Sciatic nerve (tissue), 2 donors: Measurements from ENCODE around the gene ACOT2. TPM values are rescaled to one million over a fixed set of nuclear protein-coding genes. Genes with fewer than 3 reads are reported as not detected.
A peak's percentile ranks its signal among the peaks of the same experiment; 100 is the strongest.
"Not testable (repeated sequence)": the region's sequence is repeated elsewhere in the genome, so short reads cannot be mapped to it uniquely, and the experiment has no call there.

Experiments
- ATAC-seq: fragments of 200-7000 bp; cut with Tn5 transposase; one replicate; pipeline ENCODE4 v1.9.1; 2020; ENCODE audit warnings: mild to moderate bottlenecking, moderate library complexity
- DNase-seq: peaks from one replicate; pipeline ENCODE4 v3.0.0-alpha.2; 2020; ENCODE audit warnings: low spot score
- intact Hi-C: fragments of 100-400 bp; cut with DNase I; formaldehyde crosslinking; loops from one replicate; pipeline ENCODE4 v1.14.2; 2022
- total RNA-seq: library from RNA; stranded (reverse); fragmentation: NEBNext Ultra II Directional; extraction: Animal tissue kit (Norgen Biotek cat#: 25700); gene quantifications from one replicate; pipeline ENCODE4 v1.2.1, GENCODE V29; 2021
- donor health status: DM: no; HTN: no; CAD: no.
- donor health status: DM: no; HTN: no; CAD: no.

The ACOT2 gene
- total RNA-seq, 1 donor from 2014 or later = 23.5 TPM

DNA sequence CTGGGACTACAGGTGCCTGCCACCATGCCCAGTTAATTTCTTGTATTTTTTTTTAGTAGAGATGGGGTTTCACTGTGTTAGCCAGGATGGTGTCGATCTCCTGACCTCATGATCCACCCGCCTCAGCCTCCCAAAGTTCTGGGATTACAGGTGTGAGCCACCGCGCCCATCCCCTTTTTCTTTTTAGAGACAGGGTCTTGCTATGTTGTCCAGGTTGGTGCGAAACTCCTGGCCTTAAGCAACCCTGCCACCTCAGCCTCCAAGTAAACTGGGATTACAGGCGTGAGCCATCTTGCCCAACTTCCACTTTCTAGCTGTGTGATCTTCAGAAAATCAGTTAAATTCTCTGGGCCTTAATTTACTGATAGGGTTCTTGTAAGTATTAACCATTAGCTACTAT lies 2.1 kb upstream of the ACOT2 start:
- DNase-seq, ATAC-seq, intact Hi-C loops: not testable (repeated sequence)

DNA sequence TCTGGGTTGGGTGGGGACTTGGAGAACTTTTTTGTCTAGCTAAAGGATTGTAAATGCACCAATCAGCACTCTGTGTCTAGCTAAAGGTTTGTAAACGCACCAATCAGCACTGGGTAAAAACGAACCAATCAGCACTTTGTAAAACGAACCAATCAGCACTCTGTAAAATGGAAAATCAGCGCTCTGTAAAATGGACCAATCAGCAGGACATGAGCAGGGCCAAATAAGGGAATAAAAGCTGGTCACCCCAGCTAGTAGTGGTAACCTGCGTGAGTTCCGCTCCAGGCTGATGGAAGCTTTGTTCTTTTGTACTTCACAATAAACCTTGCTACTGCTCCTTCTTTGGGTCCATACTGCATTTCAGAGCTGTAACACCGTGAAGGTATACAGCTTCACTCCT lies 1.7 kb upstream of the ACOT2 start:
- DNase-seq (no peak), ATAC-seq (no peak)
- intact Hi-C loops = no loop called here

DNA sequence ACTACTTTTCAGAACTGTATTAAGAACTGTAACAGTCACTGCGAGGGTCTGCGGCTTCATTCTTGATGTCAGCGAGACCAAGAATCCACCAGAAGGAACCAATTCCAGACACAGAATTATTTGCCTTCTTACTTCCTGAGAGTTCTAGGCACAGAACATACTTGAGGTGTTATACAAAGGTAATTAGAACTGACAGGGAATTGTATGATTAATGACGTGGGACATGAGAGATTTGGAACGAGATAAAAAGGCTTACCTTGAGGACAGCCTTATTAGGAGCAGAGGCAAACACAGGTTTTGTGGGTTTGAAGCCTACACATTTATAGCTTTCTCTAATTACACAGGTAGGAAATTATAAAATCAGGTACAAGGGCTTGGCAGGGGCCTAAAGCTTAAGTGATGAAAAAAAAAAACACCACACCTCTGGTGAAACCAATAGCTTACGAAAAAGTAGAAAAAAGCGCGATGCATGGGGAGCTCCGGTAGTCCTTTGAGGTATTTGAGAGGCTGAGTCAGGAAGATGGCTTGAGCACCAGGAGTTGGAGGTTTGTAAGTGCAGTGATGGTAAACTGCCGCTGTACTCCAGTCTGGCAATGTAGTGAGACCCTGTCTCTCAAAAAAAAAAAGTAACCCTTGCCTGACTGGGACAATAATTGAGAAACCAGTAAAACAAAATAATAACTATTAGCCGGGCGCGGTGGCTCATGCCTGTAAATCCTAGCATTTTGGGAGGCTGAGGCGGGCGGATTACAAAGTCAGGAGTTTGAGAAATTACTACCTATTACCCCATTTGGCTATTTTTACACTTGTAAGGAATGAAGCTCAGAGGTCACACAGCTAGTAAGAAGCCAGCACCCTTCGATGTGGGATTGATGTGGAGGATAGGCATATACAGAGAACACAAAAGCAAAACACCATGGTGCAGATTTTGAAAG lies 795 bp upstream of the ACOT2 start:
- ATAC-seq (peak; percentile 19), DNase-seq (no peak)
- intact Hi-C loops = no loop called here

DNA sequence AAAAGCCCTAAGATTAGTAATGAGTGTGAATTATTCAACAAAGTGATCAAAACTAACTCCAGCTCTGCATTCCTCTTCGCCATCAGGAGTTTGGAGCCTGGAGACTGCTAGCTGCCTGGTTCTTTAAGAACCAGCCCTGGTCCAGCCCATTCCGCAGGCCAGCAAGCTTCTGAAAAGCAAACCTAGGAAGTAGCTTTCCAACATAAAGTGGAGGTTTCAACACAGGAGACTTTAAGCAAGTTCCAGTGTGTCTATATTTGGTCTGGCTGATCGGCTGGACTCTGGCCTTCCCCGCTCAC lies 178 bp upstream of the ACOT2 start:
- ATAC-seq, DNase-seq, intact Hi-C loops: not testable (repeated sequence)

DNA sequence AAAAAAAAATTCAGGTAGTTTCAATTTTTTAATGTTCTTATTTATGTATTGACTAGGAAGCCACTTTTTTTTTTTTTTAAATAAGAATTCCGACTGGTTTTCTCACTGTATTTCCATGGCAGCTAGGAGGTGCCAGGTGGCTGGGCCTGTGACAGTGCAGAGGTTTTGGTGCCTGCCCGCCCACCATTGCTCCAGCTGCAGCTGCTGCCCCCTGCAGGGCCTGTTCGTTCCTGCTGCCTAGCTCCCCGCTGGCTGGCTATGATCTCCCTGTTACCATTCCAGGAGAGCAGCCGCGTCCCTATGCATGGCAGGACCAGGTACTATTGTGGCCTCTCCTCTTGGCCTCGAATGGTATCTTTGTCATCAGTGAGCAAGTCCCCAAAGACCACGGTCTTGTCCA lies 1.9 kb downstream of the ACOT2 start:
- ATAC-seq (peak; percentile 77), DNase-seq (peak; percentile 71)
- intact Hi-C loops = not testable (repeated sequence)

DNA sequence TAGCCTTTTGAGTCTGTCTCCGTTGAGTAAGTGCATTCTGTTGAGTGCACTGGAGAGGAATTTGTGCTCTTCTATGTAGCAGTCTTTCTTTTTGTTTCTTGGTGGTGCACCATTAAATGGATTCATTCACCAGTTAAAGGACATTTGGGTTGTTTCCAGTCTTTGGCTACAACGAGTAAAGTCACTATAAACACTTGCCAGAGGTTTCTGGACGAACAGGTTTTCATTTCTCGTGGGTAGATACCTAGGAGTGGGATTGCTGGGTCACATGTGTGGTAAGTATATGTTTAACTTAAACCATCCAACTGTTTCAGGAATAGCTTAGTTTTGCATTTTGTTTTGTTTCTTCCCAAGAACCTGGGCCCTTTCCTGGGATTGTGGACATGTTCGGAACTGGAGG lies 4.0 kb downstream of the ACOT2 start:
- intact Hi-C loops, DNase-seq, ATAC-seq: not testable (repeated sequence)

DNA sequence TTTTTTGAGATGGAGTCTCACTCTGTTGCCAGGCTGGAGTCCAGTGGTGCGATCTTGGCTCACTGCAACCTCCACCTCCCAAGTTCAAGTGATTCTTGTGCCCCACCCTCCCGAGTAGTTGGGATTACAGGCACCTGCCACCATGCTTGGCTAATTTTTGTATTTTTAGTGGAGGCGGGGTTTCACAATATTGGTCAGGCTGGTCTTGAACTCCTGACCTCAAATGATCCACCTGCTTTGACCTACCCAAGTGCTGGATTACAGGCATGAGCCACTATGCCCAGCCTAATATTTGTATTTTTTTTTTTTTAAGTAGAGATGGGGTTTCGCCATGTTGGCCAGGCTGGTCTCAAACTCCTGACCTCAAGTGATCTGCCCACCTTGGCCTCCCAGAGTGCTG lies 4.7 kb downstream of the ACOT2 start:
- intact Hi-C loops, ATAC-seq, DNase-seq: not testable (repeated sequence)

DNA sequence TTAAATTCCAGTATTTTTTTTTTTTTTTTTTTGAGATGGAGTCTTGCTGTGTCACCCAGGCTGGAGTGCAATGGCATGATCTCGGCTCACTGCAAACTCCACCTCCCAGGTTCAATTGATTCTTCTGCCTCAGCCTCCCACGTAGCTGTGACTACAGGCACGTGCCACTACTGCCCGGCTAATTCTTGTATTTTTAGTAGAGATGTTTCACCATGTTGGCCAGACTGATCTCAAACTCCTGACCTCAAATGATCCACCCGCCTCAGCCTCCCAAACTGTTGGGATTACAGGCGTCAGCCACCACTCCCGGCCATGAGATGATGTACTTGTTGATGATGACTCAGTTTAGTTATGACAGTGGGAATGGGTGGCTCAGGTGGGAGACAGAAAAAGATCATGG lies 5.2 kb downstream of the ACOT2 start:
- DNase-seq, ATAC-seq, intact Hi-C loops: not testable (repeated sequence)

DNA sequence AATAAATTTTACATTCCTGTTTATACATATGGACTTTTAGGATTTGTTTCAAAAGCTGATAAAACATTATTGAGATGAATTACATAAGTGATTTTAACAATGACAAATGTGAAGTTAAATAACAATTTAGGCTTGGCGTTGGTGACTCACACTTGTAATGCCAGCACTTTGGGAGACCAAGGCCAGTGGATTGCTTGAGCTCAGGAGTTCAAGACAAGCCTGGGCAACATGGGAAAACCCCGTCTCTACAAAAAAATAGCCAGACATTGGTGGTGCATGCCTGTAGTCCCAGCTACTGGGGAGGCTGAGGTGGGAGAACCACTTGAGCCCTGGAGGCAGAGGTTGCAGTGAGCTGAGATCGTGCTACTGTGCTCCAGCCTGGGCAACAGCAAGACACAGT lies 7.4 kb downstream of the ACOT2 start:
- ATAC-seq (no peak), DNase-seq (no peak)
- intact Hi-C loops = no loop called here

DNA sequence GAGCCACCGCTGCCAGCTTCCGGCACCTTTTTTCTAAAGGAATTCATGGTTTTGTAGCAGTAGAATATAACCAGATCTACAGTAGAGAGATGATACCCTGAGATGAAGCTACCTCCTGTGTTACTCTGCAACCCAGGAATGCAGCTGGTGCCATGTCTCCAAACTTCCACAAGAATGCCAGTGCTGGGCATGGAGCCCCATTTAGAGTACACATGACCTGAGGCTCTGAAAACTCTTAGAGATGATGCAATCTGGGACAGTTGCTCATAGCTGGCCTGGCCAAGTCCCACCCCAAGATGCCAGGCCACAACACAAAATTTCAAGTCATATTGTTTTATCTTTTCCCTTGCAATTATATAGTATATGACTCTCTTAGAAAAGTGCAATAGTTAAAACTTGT lies 8.2 kb downstream of the ACOT2 start:
- ATAC-seq = peak; percentile 61
- intact Hi-C loops, DNase-seq: not testable (repeated sequence)

DNA sequence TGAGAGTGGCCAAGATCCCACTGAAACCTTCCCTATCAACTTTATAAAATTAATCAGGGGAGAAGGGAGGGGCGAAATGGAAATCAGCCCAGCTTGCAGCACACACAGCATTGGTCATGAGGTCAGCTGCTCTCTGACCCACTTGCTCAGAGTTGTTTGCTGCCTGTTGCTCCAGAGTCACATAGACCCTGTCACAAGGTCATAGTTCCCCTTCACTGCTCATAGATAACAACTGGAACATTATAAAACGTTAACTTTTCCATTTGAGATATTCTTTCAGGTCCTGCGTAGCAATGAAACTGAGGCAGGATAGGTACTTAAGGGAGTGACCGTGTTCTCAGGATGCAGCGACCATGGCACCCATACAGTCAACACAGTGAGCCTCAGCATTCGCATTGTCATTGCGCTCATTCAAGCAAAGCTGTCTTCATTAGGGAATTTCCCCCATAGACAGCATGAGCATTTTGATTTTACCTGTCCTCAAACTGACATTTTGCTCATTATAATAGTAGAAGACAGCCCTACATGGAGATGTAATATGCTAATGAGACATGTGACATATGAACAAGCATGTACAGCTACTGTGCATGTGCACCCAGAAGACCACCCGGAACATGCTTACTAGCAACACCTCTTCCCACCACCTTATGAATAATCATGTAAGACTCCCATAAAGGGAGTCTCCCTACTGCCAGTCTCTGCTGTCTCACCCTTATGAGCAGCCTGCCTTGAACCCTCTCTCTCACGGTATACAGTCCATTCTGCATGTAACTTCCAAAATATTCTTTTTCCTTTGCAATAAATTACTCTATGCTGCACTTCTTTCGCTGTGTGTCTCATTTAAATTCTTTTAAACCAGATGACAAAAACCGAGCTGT lies 13.3 kb downstream of the ACOT2 start:
- intact Hi-C loops, DNase-seq: not testable (repeated sequence)
- peak; percentile 45 for ATAC-seq

DNA sequence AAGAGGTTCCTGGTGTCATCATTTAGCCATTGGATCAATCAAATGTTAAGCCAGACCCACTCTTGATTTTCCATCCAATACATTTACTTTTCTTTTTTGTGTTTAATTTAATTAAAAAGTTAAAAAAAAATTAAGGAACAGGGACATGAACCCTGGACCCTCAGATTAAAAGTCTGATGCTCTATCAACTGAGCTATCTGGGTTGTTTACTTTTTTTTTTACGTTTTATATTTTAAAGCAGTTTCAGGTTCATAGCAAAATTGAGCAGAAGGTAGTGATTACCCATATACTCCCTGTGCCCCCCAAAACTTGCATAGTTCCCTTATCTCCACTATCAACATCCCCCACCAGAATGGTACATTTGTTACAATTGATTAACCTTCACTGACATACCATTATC lies 19.7 kb downstream of the ACOT2 start:
- intact Hi-C loops = no loop called here
- ATAC-seq (no peak), DNase-seq (no peak)

DNA sequence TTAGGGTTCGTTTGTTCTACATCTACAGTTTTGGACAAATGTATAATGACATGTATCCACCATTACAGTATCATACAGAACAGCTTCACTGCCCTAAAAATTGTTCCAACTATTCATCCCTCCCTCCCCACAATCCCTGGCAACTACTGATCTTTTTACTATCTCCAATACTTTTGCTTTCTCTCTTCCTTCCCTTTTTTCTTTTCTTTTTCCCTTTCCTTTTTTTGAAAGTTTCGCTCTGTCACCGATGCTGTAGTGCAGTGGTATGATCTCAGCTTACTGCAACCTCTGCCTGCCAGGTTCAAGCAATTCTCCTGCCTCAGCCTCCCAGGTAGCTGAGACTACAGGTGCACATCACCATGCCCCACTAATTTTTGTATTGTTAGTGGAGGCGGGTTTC lies 20.1 kb downstream of the ACOT2 start:
- intact Hi-C loops = no loop called here
- no peak for ATAC-seq
- no peak for DNase-seq

DNA sequence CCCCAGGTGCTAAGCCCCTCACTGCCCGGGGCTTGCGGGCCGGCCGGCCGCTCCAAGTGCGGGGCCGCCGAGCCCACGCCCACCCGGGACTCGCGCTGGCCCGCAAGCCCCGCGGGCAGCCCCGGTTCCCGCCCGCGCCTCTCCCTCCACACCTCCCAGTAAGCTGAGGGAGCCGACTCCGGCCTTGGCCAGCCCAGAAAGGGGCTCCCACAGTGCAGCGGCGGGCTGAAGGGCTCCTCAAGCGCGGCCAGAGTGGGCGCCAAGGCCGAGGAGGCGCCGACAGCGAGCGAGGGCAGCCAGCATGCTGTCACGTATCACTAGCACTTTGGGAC lies 21.6 kb downstream of the ACOT2 start:
- ATAC-seq, DNase-seq, intact Hi-C loops: not testable (repeated sequence)

DNA sequence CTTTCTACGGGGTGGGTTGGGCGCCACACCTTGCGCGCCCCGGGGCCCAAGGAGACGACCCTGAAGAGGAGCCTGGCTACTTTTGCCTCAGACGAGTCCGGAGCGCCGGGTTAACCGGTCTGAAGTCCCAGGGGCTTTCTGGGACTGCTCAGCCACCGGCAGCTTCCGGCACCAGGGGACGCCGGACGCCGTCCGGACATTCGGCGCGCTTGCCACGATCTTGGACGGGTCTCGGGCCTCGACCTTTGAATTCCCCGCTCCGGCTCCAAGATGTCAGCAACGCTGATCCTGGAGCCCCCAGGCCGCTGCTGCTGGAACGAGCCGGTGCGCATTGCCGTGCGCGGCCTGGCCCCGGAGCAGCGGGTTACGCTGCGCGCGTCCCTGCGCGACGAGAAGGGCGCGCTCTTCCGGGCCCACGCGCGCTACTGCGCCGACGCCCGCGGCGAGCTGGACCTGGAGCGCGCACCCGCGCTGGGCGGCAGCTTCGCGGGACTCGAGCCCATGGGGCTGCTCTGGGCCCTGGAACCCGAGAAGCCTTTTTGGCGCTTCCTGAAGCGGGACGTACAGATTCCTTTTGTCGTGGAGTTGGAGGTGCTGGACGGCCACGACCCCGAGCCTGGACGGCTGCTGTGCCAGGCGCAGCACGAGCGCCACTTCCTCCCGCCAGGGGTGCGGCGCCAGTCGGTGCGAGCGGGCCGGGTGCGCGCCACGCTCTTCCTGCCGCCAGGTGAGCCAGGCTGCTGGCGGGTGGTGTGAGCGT lies 22.9 kb downstream of the ACOT2 start, which contains the start of gene ACOT4:
Gene ACOT4, plus strand, starts transcription at position 184 of the 760 bp plus-strand sequence. Its CDS starts 87 bp downstream, at position 271.
- no peak for DNase-seq
- peak; percentile 76 for ATAC-seq
- intact Hi-C loops = no loop called here

DNA sequence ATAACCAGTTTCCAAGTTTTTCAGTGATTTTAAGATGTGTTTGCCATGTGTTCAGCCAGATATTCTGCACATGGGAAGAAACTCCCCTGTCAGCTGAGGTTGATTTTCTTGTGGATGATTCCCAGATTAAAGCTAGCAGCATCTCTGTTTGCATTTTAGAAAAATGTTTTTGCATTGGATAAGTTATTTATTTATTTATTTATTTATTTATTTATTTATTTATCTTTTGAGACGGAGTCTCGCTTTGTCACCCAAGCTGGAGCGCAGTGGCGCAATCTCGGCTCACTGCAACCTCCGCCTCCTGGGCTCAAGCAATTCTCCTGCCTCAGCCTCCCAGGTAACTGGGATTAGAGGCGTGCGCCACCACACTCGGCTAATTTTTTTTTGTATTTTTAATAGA lies 25.5 kb downstream of the ACOT2 start:
- ATAC-seq = no peak
- intact Hi-C loops = no loop called here
- no peak for DNase-seq

DNA sequence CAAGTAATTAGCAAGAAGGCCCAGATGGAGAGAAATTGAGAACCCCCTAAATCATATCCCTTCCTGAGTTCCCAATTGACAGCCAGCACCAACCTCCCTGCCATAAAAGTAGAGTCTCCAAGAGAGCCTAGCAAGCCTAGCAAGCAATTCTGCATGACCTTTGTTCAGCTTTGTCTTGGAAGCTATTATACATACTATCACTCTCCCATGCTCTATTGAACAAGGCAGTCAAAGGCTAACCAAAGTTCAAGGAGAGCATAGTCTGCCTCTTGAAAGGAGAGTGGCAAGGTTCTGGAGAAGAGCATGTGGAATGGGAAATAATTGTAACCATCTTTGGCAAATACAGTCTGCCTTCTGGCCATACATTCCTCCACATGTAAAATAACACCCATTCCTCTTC lies 30.5 kb downstream of the ACOT2 start:
- ATAC-seq = no peak

DNA sequence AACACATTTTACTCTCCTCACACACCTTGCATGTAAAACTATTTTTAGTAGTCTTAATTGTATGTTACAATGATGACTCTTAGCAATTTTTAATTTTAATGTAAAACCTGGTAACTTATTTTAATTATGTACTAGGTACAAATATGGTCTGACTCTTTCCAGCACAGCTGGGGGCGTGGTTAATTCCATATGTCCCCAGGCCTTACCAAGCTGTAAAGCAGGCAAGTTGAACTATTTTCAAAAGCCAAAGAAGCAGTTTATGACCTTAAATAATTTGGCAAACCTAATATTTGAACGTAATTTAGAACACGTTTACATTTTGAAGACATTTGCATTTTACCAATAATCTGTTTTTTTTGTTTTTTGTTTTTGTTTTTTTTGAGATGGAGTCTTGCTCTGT lies 34.0 kb downstream of the ACOT2 start:
- ATAC-seq (no peak), DNase-seq (no peak)
- intact Hi-C loops = no loop called here

More for the DNA sequence above, 30.5 kb downstream of the ACOT2 start:
- DNase-seq = no peak
- intact Hi-C loops = no loop called here

DNA sequence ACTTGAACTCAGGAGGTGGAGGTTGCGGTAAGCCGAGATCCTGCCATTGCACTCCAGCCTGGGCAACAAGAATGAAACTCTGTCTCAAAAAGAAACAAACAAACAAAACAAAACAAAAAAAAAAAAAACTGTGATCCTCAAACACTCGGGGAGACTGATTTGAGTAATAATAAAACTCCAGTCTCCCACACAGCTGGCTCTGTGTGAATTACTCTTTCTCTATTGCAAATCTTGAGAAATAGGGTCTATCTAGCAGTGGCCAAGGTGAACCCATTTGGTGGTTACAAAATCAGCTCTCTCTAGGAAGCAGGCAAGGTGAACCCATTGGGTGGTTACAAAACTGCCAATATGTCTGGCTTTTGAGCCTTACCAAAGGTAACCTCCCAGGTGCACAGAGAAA lies 37.3 kb downstream of the ACOT2 start:
- no peak for DNase-seq
- no peak for ATAC-seq
- intact Hi-C loops = no loop called here
